ENCODE results near the gene GJD3.

DNA sequence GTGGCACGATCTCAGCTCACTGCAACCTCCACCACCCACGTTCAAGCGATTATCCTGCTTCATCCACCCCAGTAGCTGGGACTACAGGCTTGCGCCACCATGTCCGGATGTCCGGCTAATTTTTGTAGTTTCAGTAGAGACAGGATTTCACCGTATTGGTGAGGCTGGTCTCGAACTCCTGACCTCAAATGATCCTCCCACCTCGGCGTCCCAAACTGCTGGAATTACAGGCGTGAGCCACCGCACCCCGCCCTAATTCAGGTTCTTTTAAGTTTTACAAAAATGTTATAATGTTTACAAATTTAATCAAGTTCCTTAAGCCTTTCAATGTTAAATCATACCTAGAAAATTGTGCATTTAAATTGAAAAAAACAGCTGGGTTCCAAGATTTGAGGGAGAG, 13.3 kb upstream of the GJD3 start:
- TF ChIP-seq, protein P1, sequence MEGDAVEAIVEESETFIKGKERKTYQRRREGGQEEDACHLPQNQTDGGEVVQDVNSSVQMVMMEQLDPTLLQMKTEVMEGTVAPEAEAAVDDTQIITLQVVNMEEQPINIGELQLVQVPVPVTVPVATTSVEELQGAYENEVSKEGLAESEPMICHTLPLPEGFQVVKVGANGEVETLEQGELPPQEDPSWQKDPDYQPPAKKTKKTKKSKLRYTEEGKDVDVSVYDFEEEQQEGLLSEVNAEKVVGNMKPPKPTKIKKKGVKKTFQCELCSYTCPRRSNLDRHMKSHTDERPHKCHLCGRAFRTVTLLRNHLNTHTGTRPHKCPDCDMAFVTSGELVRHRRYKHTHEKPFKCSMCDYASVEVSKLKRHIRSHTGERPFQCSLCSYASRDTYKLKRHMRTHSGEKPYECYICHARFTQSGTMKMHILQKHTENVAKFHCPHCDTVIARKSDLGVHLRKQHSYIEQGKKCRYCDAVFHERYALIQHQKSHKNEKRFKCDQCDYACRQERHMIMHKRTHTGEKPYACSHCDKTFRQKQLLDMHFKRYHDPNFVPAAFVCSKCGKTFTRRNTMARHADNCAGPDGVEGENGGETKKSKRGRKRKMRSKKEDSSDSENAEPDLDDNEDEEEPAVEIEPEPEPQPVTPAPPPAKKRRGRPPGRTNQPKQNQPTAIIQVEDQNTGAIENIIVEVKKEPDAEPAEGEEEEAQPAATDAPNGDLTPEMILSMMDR (IDR thresholded peaks at IDR 0.05): no peak
- TF ChIP-seq POLR2A (IDR thresholded peaks at IDR 0.05) (no peak), EP300 (IDR thresholded peaks at IDR 0.05) (no peak)

Measured in tibial nerve (tissue), 4 donors.